PFSK-1 (cell line): ENCODE measurements around the gene PPP6C.

Experiments used
- POLR2AphosphoS5 ChIP-seq: IDR thresholded peaks from 2 replicates; pipeline ENCODE4 v1.6.1; 2012; ENCODE audit warnings: low read depth, mild to moderate bottlenecking, control low read depth, low read length, moderate library complexity
- TAF1 ChIP-seq: IDR thresholded peaks from 2 replicates; pipeline ENCODE4 v1.6.1; 2012; ENCODE audit warnings: low read length, control low read depth, borderline replicate concordance; ENCODE audit not compliant: insufficient read depth
- TF ChIP-seq, protein P1 (sequence below), 2 experiments: IDR thresholded peaks; 2 replicates each; pipeline versions ENCODE4 v1.6.1 to v1.8.0; 2011 to 2012; ENCODE audit warnings: low read depth in 2 of 2, low read length in 2 of 2, control low read depth in 1 of 2, inconsistent platforms in 1 of 2, mild to moderate bottlenecking in 1 of 2, moderate library complexity in 1 of 2; ENCODE audit not compliant: insufficient read depth in 1 of 2

DNA sequence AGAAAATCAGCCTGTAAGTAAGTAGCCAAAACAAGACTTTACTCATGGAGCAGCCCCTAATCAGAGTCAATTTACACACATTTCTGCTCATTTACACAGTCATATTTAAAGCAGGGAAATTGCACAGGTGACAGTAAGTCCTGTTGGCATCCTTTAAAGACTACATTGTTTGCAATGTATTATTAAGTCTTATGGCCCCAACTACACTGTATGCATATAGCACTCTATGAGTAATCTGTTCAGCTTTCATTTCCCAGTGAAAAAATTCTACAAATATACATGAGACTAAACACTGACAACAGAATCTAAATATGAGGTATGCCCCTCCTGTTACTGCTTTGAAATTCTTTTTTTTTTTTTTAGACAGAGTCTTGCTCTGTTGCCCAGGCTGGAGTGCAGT lies 19.7 kb downstream of the PPP6C start:
- no peak for TF ChIP-seq POLR2AphosphoS5
- no peak for TF ChIP-seq TAF1
- TF ChIP-seq, protein P1, sequence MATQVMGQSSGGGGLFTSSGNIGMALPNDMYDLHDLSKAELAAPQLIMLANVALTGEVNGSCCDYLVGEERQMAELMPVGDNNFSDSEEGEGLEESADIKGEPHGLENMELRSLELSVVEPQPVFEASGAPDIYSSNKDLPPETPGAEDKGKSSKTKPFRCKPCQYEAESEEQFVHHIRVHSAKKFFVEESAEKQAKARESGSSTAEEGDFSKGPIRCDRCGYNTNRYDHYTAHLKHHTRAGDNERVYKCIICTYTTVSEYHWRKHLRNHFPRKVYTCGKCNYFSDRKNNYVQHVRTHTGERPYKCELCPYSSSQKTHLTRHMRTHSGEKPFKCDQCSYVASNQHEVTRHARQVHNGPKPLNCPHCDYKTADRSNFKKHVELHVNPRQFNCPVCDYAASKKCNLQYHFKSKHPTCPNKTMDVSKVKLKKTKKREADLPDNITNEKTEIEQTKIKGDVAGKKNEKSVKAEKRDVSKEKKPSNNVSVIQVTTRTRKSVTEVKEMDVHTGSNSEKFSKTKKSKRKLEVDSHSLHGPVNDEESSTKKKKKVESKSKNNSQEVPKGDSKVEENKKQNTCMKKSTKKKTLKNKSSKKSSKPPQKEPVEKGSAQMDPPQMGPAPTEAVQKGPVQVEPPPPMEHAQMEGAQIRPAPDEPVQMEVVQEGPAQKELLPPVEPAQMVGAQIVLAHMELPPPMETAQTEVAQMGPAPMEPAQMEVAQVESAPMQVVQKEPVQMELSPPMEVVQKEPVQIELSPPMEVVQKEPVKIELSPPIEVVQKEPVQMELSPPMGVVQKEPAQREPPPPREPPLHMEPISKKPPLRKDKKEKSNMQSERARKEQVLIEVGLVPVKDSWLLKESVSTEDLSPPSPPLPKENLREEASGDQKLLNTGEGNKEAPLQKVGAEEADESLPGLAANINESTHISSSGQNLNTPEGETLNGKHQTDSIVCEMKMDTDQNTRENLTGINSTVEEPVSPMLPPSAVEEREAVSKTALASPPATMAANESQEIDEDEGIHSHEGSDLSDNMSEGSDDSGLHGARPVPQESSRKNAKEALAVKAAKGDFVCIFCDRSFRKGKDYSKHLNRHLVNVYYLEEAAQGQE (IDR thresholded peaks at IDR 0.05; ENCODE audit: insufficient read depth in 1 of 2, low read depth in 2 of 2, low read length in 2 of 2) = no peak
